ENCODE measurements around the gene DAB2IP.

The DAB2IP gene

DNA sequence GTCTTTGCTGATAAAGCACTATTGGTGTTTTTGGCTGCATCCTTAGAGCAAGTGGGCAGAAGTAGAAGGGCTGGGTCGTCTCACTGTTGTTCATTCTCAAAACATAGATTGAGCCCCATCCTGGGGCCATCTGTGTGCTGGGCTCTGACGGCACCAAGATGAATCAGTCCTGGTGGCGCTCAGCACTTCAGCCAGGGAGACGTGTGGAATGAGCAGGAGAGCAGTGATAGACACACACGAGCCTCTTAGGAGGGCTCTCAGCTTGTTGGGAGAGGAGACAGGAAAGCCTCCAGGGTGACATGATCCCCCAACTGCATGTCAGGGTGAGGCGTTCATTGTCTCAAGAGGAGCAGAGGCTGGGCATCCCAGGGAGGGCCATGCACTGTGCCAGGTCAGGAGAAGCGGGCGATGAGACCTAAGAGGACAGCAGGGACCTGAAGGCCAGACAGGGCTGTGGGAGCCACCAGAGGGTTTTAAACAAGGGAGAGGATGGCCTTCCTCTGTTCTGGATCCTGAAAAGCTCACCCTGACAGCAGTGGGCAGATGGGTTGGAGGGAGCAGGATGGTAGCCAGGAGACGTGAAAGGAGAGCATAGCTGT is 115.8 kb downstream of the DAB2IP start:
- DNase-seq, result no peak

- DNase-seq, result no peak
Measured at GRCh38 chr9:121768416-121769015, 117.1 kb downstream of the DAB2IP start.

DNA sequence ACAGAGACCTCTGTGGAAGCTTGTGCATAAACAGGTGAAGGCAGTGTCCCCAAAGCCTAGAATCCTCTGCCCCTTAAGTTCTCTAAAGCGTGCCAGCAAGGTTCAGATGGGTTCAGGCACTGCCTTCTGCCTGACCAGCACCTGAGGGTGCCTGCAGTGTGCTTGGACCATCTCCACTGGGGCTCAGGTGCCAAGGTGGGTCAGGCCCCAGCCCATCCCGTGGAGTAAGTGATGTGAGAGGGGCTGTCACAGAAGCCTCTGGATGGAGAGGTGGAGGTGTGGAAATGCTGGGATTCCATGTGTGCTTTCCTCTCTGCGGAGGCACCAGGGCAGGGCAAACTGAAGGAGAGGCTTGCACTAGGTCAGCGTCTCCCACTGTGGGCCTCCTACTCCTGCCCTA is 118.5 kb downstream of the DAB2IP start:
- no peak for DNase-seq

DNA sequence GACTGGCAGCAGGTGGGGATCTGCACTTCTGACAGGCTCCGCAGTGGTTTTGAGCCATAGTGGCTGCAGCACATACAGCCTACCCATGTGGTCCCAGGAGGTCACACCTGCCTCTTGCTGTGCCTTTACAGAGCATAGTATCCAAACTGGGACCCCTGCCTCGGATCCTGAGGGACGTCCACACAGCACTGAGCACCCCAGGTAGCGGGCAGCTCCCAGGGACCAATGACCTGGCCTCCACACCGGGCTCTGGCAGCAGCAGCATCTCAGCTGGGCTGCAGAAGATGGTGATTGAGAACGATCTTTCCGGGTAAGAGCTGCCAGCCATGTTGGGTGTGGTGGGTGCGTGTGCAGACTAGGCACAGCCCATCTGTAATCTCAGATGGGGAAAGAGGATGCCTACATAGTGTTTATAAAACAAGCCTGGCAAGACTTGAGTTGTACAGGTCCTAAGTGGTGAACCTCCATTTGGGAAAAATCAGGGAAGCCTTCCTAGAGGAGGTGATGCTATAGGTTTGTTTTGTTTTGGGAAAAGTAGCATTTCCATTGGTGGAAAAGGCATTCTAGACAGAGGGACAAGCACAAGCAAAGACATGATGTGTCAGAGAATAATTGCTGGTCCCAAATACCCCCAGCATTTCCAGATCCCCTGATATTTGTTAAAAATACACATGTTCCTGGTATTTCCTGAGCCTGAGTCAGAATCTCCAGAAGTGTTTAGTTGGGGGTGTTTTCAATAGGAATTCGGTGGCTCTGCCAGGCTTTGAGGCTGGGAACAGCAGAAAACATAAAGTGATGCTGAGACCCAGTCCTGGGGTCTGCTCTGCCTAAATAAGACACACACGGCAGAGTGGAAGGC is 119.2 kb downstream of the DAB2IP start:
- peak; percentile 61 for DNase-seq

DNA sequence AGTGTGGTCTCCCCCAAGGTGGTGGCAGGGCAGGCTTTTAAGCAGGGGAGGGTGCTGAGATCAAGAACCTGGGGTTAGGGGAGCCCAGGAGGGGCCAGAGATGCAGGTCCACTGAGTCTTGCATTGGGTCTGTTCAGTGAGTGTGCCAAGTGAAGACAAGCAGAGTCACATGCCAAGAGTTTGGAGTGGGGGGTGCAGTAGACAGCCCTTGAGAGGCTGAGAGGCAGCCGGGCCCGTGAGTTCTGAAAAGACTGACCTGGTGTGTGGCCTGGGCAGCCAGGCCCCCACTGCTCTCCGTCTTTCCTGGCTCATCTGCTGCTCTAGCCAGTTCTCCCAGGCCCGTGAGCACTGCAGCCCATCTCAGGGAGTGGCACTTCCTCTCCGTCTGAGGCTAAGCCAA is 120.0 kb downstream of the DAB2IP start:
- DNase-seq, result no peak

DNA sequence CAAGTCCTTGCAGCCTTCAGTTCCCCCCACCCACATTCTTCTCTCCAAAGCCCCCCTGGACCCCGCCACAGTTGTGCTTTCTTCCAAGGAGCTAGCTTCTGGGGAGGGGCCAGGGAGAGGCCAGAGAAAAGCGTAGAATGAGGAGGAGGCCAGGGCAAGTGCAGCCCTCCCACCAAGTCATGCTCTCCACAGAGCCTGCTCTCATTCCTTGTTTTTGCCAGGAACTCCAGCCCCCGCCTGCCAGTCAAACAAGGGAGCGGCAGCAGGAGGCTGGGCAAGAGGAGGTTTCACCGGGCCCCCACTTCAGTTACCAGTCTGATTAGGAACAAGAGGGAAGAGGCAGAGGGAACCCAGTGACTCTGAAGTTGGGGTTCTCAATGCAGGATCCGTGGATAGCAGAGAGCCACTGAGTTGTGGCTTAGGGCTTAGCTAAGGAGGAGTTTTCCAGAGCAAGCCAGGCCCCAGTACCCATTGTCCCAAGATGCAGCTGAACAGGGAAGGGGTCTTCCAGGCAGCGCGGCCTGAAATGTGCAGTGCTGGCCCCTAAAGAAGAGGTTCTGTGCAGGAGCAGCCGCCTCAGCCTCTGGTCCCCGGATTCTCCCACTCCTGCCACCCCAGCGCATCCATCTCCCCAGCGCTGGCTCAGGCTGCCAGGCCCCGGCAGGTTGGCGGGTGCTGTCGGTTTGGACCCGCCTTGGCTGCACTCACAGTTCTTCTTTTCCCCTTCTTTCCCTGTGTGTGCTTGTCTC is 120.6 kb downstream of the DAB2IP start:
- no peak for DNase-seq

- DNase-seq, result no peak
Measured at GRCh38 chr9:121772600-121773285, 121.3 kb downstream of the DAB2IP start.

GRCh38 chr9:121773286-121773953 is 122.0 kb downstream of the DAB2IP start:
- DNase-seq, result no peak

GRCh38 chr9:121773954-121774714 is 122.7 kb downstream of the DAB2IP start:
- no peak for DNase-seq

DNA sequence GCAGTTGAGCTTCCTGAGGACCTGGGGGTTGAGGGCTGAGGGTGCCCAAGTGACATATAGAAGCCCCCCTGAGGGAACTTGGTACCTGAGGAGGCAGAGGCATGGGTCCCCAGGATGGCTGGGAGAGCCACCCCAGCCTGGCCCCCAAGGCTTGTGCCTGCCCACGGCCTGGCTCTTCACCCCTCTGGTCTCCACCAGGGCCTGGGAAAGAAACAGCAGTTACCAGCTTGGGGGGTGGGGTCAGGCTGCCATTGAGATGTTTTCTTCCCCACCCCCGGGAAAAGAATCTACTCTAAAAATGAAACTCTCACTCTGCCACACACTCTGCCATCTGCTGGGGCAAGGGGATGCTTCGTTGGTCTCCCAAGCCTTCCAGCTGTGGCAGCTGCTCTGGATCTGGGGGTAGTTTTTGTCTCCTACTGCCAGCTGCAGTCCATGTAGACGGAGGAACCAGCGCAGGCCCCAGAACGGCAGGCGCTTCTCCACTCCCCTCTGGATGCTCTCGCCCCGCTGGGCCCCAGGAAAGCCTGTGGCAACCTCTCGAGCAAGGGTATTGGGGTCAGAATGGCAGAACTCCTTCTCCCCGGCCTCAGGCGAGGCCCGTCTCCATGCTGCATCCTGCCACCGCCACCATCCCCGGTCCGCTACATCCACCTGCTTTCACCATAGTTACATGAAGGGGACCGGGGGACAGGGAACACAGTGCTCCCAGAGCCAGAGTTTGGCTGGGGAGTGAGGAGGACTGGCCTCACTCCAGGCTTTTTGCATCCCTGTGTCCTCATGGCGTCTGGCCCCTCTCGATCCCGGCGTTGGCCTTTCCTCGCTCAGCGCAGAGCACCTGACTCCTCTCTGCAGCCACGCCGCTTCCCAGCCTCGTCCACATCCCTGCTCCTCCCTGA is 123.5 kb downstream of the DAB2IP start:
- no peak for DNase-seq

GRCh38 chr9:121776001-121776738 is 124.7 kb downstream of the DAB2IP start:
- no peak for DNase-seq

DNA sequence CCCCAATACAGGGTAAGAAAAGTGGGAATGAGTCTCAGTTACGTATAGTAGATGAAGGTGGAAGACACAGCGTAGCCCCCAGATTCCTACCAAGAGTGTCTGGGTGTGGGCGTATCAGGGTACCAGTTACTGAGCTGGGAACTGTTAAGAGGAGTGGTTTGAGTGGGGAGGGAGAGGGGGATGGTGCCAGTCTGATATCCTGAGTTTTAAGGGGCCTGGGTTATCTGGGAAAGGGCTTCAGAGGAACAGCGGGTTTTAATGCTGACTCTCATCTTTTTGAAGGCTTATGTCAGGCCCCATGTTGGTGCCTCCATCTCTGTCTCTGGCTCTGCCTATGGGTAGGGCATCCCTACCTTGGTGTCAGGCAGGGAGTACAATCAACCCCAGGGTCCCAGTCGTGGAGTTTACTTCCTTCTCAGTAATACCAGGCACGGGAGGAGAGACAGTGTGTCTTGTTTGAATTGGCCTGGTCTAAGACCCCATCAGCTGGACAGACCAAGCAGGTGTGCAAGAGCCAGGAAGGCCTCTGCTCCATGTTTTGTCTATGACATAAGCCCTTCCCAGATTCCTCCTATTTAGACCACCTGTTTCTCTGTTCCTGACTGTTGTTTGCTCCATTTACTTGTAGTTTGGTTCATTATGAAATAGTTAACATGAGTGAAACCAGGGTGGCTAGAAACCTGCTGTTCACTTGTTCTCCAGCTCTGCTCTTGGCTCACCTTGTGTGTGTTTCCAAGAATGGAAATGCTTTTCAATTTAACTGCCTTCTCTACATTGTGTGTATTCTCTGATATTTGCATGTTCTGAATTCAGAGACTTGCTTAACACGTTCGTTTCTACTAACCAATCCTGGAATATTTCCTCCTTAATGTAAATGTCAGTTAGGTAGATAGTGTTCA is 125.6 kb downstream of the DAB2IP start:
- no peak for DNase-seq

GRCh38 chr9:121778252-121779225 is 127.1 kb downstream of the DAB2IP start:
- DNase-seq, result no peak

GRCh38 chr9:121779381-121780117 is 128.1 kb downstream of the DAB2IP start:
- no peak for DNase-seq

DNA sequence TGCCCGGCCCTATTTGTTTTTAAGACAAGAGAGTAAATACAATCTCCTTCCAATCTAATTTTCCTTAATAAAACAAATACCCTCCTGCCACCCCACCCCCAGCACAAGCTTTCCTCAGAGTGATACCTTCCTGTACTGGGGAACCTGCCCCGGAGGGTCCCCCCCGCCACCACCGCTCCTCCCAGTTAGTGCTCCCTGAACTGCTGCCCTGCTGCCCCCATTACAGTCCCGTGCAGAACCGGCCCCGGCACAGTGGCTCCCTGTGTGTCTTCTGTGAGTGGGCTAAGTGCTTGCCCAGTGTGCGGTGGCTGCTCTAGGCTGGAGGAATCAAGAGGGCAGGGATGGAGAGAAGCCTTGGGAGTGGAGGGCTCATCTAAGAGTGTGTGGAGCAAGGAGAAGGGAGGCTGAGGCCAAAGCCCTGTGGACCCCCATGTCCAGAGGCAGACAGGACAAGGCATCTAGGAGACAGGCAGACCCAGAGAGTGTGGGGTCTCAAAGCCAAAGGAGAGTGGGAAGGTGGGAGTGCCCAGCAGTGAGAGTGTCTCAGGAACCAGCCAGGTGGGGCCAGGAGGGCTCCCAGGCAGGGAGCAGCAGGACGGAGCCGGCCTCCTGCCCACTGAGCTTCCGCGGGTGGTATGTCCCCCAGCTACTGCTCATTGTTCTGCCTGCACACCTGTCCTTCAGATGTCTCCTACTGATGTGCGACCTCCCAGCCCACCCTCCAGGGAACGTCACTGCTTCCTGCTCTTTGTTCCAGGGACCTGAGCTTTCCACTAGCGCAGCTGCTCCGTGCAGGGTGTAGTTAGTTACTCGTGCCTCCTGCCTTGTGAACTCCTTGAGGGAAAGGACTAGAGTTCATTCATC is 129.0 kb downstream of the DAB2IP start:
- DNase-seq, result no peak

Measured in 8988T (cell line).